Uterus (tissue), 2 donors: ENCODE measurements around the gene NLRP13.

ENCODE experiments used
- POLR2A ChIP-seq, 2 donors: fragments of 450-650 bp; IDR thresholded peaks; one replicate each; pipeline ENCODE4 v1.6.1; 2016; ENCODE audit warnings: antibody characterized with exemption in 2 of 2, mild to moderate bottlenecking in 1 of 2, moderate library complexity in 1 of 2
- TF ChIP-seq, protein P1 (sequence below), 4 experiments: fragments of 200-600 bp in 2 of 4; fragments of 450-650 bp in 2 of 4; sonication (generic) in 2 of 4; IDR thresholded peaks; one replicate each; pipeline ENCODE4 v1.5.1; 2016 to 2019; ENCODE audit warnings: antibody characterized with exemption in 4 of 4, mild to moderate bottlenecking in 2 of 4, moderate library complexity in 1 of 4

DNA sequence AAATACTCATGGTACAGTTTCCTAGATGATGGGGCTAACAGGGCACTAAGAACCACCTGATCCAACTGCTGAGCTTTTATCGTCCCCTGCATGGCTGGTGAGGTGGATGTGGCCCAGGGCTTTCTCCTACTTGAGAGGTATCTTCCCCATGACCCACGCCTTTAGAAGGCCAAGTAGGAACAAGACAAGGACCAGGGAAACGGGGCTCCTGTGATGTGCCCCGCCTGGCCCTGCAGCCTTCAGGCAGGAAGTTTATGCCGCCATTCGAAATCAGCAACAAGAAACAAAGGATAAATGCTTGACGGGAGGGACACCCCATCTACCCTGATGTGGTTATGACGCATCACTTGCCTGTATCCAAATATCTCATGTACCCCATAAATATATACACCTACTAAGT lies 4.1 kb downstream of the NLRP13 start:
- TF ChIP-seq, protein P1, sequence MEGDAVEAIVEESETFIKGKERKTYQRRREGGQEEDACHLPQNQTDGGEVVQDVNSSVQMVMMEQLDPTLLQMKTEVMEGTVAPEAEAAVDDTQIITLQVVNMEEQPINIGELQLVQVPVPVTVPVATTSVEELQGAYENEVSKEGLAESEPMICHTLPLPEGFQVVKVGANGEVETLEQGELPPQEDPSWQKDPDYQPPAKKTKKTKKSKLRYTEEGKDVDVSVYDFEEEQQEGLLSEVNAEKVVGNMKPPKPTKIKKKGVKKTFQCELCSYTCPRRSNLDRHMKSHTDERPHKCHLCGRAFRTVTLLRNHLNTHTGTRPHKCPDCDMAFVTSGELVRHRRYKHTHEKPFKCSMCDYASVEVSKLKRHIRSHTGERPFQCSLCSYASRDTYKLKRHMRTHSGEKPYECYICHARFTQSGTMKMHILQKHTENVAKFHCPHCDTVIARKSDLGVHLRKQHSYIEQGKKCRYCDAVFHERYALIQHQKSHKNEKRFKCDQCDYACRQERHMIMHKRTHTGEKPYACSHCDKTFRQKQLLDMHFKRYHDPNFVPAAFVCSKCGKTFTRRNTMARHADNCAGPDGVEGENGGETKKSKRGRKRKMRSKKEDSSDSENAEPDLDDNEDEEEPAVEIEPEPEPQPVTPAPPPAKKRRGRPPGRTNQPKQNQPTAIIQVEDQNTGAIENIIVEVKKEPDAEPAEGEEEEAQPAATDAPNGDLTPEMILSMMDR (IDR thresholded peaks at IDR 0.05) = no peak
- no peak for TF ChIP-seq POLR2A (IDR thresholded peaks at IDR 0.05)
